GM12878 (cell line): Measurements from ENCODE around the gene CHFR. TPM values are rescaled to one million over a fixed set of nuclear protein-coding genes. Genes with fewer than 3 reads are reported as not detected.

Experiments used
- EED ChIP-seq: sonication (generic); IDR thresholded peaks from 2 replicates; pipeline ENCODE4 v1.6.1; 2016; ENCODE audit warnings: antibody characterized with exemption, low read depth
- ETV6 ChIP-seq, 2 experiments: fragments of 450-650 bp in 1 of 2; IDR thresholded peaks in 1 of 2; conservative IDR thresholded peaks in 1 of 2; 2 replicates each; pipeline ENCODE4 v1.6.1; 2014; ENCODE audit warnings: antibody characterized with exemption in 1 of 2, borderline replicate concordance in 1 of 2, low read depth in 1 of 2, mild to moderate bottlenecking in 1 of 2, moderate library complexity in 1 of 2
- FOS ChIP-seq: IDR thresholded peaks from 3 replicates; pipeline ENCODE4 v1.6.1; 2011; ENCODE audit warnings: borderline replicate concordance; ENCODE audit not compliant: insufficient read length; ENCODE audit errors: extremely low read depth
- FOXM1 ChIP-seq: IDR thresholded peaks from 2 replicates; pipeline ENCODE4 v1.6.1; 2012; ENCODE audit warnings: low read depth, mild to moderate bottlenecking, inconsistent platforms, low read length, moderate library complexity
- IRF5 ChIP-seq: fragments of 450-650 bp; IDR thresholded peaks from 2 replicates; pipeline ENCODE4 v1.6.1; 2017; ENCODE audit warnings: borderline replicate concordance
- NKRF ChIP-seq: fragments of 450-650 bp; conservative IDR thresholded peaks from 2 replicates; pipeline ENCODE4 v1.6.1; 2017; ENCODE audit warnings: mild to moderate bottlenecking, moderate library complexity
- PRDM15 ChIP-seq: fragments of 450-650 bp; formaldehyde crosslinking; IDR thresholded peaks from 2 replicates; pipeline ENCODE4 v1.4.0; 2020; ENCODE audit warnings: mild to moderate bottlenecking, moderate library complexity
- REST ChIP-seq: IDR thresholded peaks from 2 replicates; pipeline ENCODE4 v1.6.1; 2012; ENCODE audit warnings: mild to moderate bottlenecking, low read depth, low read length
- SRF ChIP-seq, 2 experiments: IDR thresholded peaks; 2 replicates each; pipeline ENCODE4 v1.6.1; 2011; ENCODE audit warnings: low read depth in 2 of 2, low read length in 2 of 2, mild to moderate bottlenecking in 1 of 2, moderate library complexity in 1 of 2
- polyA plus RNA-seq, 11 experiments: library from polyadenylated mRNA; depleted of rRNA in 4 of 11; unstranded in 6 of 11; stranded (reverse) in 5 of 11; fragments of >200 nt; fragmentation: Nextera tagmentation in 4 of 11; fragmentation: Illumina TruSeq in 1 of 11; extraction: Ambion mirVana in 4 of 11; extraction: Trizol in 1 of 11; gene quantifications; 1 replicate in 1 of 11; 2 replicates in 10 of 11; pipeline versions ENCODE4 v1.2.1 to v1.2.3, GENCODE V29; 2011 to 2016; ENCODE audit warnings: inconsistent platforms in 2 of 11, missing spikeins in 2 of 11, low read depth in 1 of 11
- total RNA-seq, 4 experiments: library from RNA; depleted of rRNA in 3 of 4; stranded (reverse); fragments of >200 nt in 3 of 4; fragmentation: Illumina TruSeq in 1 of 4; extraction: Trizol in 1 of 4; gene quantifications; 2 replicates each; pipeline versions ENCODE4 v1.2.1 to v1.2.3, GENCODE V29; 2013 to 2021

Gene CHFR
- total and polyA plus RNA-seq, 10 of the 15 experiments (the other 5 are each of a cell fraction or from before 2014, with no cell fraction given), result 1.1 to 49.4 (median 34.4) TPM

- TF ChIP-seq PRDM15 (CRISPR knock-in tag) (no peak), FOXM1 (no peak), SRF (IDR thresholded peaks at IDR 0.05; ENCODE audit: low read depth in 2 of 2, low read length in 2 of 2) (peak in 1 of 2 experiments; percentile 27; a peak in 1 of 4 replicates), ETV6 (conservative IDR thresholded peaks at IDR 0.05 in 1 of 2, IDR thresholded peaks at IDR 0.05 in 1 of 2; ENCODE audit: borderline replicate concordance in 1 of 2, low read depth in 1 of 2) (no peak), REST (no peak), NKRF (peak; percentile 30), FOS (no peak), EED (no peak), IRF5 (no peak)
Observed at GRCh38 chr12:132827763-132828703, 59.4 kb downstream of the CHFR start (continued).
